GM12874 (cell line): ENCODE data around the gene UBL4A.

Source experiments
- CTCF ChIP-seq: IDR thresholded peaks from 2 replicates; pipeline ENCODE4 v1.5.1; 2011; ENCODE audit warnings: low read depth, mild to moderate bottlenecking, control low read depth, low read length, moderate library complexity; ENCODE audit not compliant: insufficient read depth

Gene UBL4A

GRCh38 chrX:154490021-154490413 lies 3.6 kb upstream of the UBL4A start:
- TF ChIP-seq CTCF = no peak

GRCh38 chrX:154489182-154489581 lies 2.8 kb upstream of the UBL4A start:
- TF ChIP-seq CTCF = no peak

- TF ChIP-seq CTCF = no peak
Observed at GRCh38 chrX:154488336-154489075, 2.1 kb upstream of the UBL4A start.

- TF ChIP-seq CTCF = no peak
Observed at GRCh38 chrX:154487518-154488290, 1.3 kb upstream of the UBL4A start.

- no peak for TF ChIP-seq CTCF
Observed at GRCh38 chrX:154486052-154486395, 391 bp downstream of the UBL4A start.

GRCh38 chrX:154485150-154486051 lies 1.0 kb downstream of the UBL4A start:
- no peak for TF ChIP-seq CTCF
